ENCODE measurements around the gene SFXN1. TPM values are rescaled to one million over a fixed set of nuclear protein-coding genes. Genes with fewer than 3 reads are reported as not detected.

The SFXN1 gene
- total RNA-seq, 1 donor from 2014 or later, result 89.4 TPM

DNA sequence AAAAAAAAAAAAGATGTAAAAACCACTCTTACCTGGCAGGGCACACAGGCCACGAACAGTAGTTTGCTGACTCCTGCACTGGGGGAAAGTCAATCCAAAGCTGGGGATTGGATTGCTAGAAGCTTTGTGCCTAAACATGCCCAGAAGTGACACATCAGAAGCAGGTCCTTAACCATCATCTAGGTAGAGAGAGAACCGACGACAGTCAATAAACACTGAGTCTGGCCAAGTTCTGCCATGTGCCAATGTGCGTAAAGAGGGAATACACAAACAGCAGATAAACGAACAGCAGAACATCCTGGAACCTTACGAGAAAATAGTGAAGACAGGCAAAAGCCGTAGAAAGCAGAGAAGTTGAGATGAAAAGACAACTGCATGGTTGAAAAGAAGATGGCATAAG lies 14.9 kb downstream of the SFXN1 start:
- Histone ChIP-seq H3K4me3 (ENCODE audit: insufficient read depth, low read depth, low read length) (no peak overlapping the region), H3K79me2 (ENCODE audit: insufficient read depth, low read length) (peaks cover 55% of the 10 kb centered on the region), H3K9ac (ENCODE audit: low read length) (no peak overlapping the region), H3K4me1 (ENCODE audit: insufficient read depth, low read length) (no peaks in the 10 kb centered on the region), H3K27me3 (ENCODE audit: insufficient read depth, low read length) (no peaks in the 10 kb centered on the region), H3K36me3 (ENCODE audit: insufficient read depth, low read length) (peaks cover 30% of the 10 kb centered on the region), H3K27ac (ENCODE audit: low read depth, low read length) (no peak overlapping the region), H3K9me3 (ENCODE audit: insufficient read depth, low read depth, low read length) (no peaks in the 10 kb centered on the region), H3K4me2 (ENCODE audit: low read length) (no peak overlapping the region), H4K20me1 (ENCODE audit: insufficient read depth, low read length) (peaks cover 54% of the 10 kb centered on the region), H2AFZ (ENCODE audit: low read depth, low read length) (no peak overlapping the region)
- H3K27me3 Mint-ChIP-seq (ENCODE audit: low read depth, unreplicated experiment), result no peaks in the 10 kb centered on the region
- no peaks in the 10 kb centered on the region for H3K9me3 Mint-ChIP-seq (ENCODE audit: unreplicated experiment)
- H3K4me1 Mint-ChIP-seq (ENCODE audit: low read depth, unreplicated experiment), result peaks cover 11% of the 10 kb centered on the region
- peaks cover 18% of the 10 kb centered on the region for H3K36me3 Mint-ChIP-seq (ENCODE audit: low read depth, unreplicated experiment)
- H3K4me3 Mint-ChIP-seq (ENCODE audit: unreplicated experiment), result no peak overlapping the region
- DNase-seq (ENCODE audit: low read depth) (no peak), FAIRE-seq (no peak)
- H3K27ac Mint-ChIP-seq (ENCODE audit: unreplicated experiment), result no peak overlapping the region
- no peak for TF ChIP-seq EZH2 (IDR thresholded peaks at IDR 0.05; ENCODE audit: insufficient read depth, low read length)
- TF ChIP-seq, protein P1, sequence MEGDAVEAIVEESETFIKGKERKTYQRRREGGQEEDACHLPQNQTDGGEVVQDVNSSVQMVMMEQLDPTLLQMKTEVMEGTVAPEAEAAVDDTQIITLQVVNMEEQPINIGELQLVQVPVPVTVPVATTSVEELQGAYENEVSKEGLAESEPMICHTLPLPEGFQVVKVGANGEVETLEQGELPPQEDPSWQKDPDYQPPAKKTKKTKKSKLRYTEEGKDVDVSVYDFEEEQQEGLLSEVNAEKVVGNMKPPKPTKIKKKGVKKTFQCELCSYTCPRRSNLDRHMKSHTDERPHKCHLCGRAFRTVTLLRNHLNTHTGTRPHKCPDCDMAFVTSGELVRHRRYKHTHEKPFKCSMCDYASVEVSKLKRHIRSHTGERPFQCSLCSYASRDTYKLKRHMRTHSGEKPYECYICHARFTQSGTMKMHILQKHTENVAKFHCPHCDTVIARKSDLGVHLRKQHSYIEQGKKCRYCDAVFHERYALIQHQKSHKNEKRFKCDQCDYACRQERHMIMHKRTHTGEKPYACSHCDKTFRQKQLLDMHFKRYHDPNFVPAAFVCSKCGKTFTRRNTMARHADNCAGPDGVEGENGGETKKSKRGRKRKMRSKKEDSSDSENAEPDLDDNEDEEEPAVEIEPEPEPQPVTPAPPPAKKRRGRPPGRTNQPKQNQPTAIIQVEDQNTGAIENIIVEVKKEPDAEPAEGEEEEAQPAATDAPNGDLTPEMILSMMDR (IDR thresholded peaks at IDR 0.05; ENCODE audit: insufficient read depth, low read depth, low read length), result no peak

DNA sequence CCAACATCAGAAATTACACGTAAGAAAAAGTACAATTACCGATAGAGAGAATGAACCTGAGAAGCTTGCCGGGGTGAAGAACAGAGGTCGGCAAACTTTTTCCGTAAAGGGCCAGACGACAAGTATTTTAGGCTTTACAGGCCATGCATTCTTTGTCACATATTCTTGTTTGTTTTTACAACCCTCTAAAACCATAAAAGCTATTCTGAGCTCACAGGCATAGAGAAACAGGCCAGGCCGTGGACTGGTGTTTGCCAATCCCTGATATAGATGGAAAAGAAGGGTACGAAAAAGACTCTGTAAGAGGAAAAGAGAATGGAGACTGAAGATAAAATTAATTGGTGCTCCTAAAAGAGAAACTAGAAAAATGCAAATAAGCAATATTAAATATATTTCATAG lies 15.4 kb downstream of the SFXN1 start:
- H3K27me3 Mint-ChIP-seq (ENCODE audit: low read depth, unreplicated experiment), result no peaks in the 10 kb centered on the region
- FAIRE-seq, result no peak
- peaks cover 50% of the 10 kb centered on the region for H3K79me2 ChIP-seq (ENCODE audit: insufficient read depth, low read length)

More for the DNA sequence above, 15.4 kb downstream of the SFXN1 start:
- Mint-ChIP-seq H3K27ac (ENCODE audit: unreplicated experiment) (no peak overlapping the region), H3K4me3 (ENCODE audit: unreplicated experiment) (no peak overlapping the region), H3K36me3 (ENCODE audit: low read depth, unreplicated experiment) (peaks cover 18% of the 10 kb centered on the region), H3K9me3 (ENCODE audit: unreplicated experiment) (no peaks in the 10 kb centered on the region), H3K4me1 (ENCODE audit: low read depth, unreplicated experiment) (peaks cover 10% of the 10 kb centered on the region)
- no peak overlapping the region for H3K4me2 ChIP-seq (ENCODE audit: low read length)
- TF ChIP-seq, protein P1 (IDR thresholded peaks at IDR 0.05; ENCODE audit: insufficient read depth, low read depth, low read length), result no peak
- TF ChIP-seq EZH2 (IDR thresholded peaks at IDR 0.05; ENCODE audit: insufficient read depth, low read length), result no peak
- peaks cover 31% of the 10 kb centered on the region for H3K36me3 ChIP-seq (ENCODE audit: insufficient read depth, low read length)
- no peak for DNase-seq (ENCODE audit: low read depth)
- no peak overlapping the region for H2AFZ ChIP-seq (ENCODE audit: low read depth, low read length)
- H3K27me3 ChIP-seq (ENCODE audit: insufficient read depth, low read length), result no peaks in the 10 kb centered on the region
- H3K4me1 ChIP-seq (ENCODE audit: insufficient read depth, low read length), result no peaks in the 10 kb centered on the region
- peaks cover 52% of the 10 kb centered on the region for H4K20me1 ChIP-seq (ENCODE audit: insufficient read depth, low read length)
- H3K4me3 ChIP-seq (ENCODE audit: insufficient read depth, low read depth, low read length), result no peak overlapping the region
- H3K27ac ChIP-seq (ENCODE audit: low read depth, low read length), result no peak overlapping the region
- H3K9ac ChIP-seq (ENCODE audit: low read length), result no peak overlapping the region
- no peaks in the 10 kb centered on the region for H3K9me3 ChIP-seq (ENCODE audit: insufficient read depth, low read depth, low read length)
